GM12892 (cell line): ENCODE data around the gene ZDHHC14.
"Not testable (repeated sequence)": the region's sequence is repeated elsewhere in the genome, so short reads cannot be mapped to it uniquely, and the experiment has no call there.

Experiments used
- DNase-seq: peaks from one replicate; pipeline ENCODE4 v3.0.0; 2011; ENCODE audit not compliant: insufficient read length
- FAIRE-seq: peaks from 2 replicates; lab custom pipeline; 2011; peaks lifted over from hg19 to GRCh38; lab: Jason Lieb, UNC
- POLR2A ChIP-seq: IDR thresholded peaks from 2 replicates; pipeline ENCODE4 v1.6.1; 2011; ENCODE audit warnings: low read depth, low read length, control low read depth
- POLR2AphosphoS5 ChIP-seq: IDR thresholded peaks from 2 replicates; pipeline ENCODE4 v1.6.1; 2011; ENCODE audit warnings: low read depth, low read length, control low read depth
- TAF1 ChIP-seq: IDR thresholded peaks from 2 replicates; pipeline ENCODE4 v1.6.1; 2011; ENCODE audit warnings: low read depth, mild to moderate bottlenecking, control low read depth, low read length, borderline replicate concordance

Gene ZDHHC14

GRCh38 chr6:157383471-157383870, 2.5 kb downstream of the ZDHHC14 start:
- FAIRE-seq (no peak), DNase-seq (no peak)
- TF ChIP-seq TAF1, result no peak
- no peak for TF ChIP-seq POLR2A
- TF ChIP-seq POLR2AphosphoS5, result no peak

- DNase-seq, FAIRE-seq: not testable (repeated sequence)
These were observed 4.0 kb downstream of the ZDHHC14 start for GRCh38 chr6:157384962-157385361.

- FAIRE-seq, result no peak
- no peak for DNase-seq
- TF ChIP-seq TAF1 (no peak), POLR2AphosphoS5 (no peak), POLR2A (no peak)
These were observed 4.5 kb downstream of the ZDHHC14 start for GRCh38 chr6:157385482-157385881.

GRCh38 chr6:157386023-157386422, 5.0 kb downstream of the ZDHHC14 start:
- no peak for TF ChIP-seq POLR2AphosphoS5
- no peak for TF ChIP-seq POLR2A
- no peak for TF ChIP-seq TAF1
- DNase-seq (no peak), FAIRE-seq (no peak)

- DNase-seq (no peak), FAIRE-seq (no peak)
- no peak for TF ChIP-seq POLR2AphosphoS5
- TF ChIP-seq POLR2A, result no peak
- no peak for TF ChIP-seq TAF1
These were observed 5.5 kb downstream of the ZDHHC14 start for GRCh38 chr6:157386454-157386853.

- DNase-seq, result no peak
- FAIRE-seq, result no peak
- TF ChIP-seq POLR2A (no peak), POLR2AphosphoS5 (no peak), TAF1 (no peak)
These were observed 7.9 kb downstream of the ZDHHC14 start for GRCh38 chr6:157388924-157389323.

GRCh38 chr6:157390273-157391060, 9.5 kb downstream of the ZDHHC14 start:
- TF ChIP-seq POLR2AphosphoS5, result no peak
- TF ChIP-seq TAF1, result no peak
- TF ChIP-seq POLR2A, result no peak
- FAIRE-seq, result no peak
- no peak for DNase-seq

GRCh38 chr6:157392927-157393668, 12.1 kb downstream of the ZDHHC14 start:
- FAIRE-seq (no peak), DNase-seq (no peak)
- TF ChIP-seq POLR2AphosphoS5, result no peak
- TF ChIP-seq POLR2A, result no peak
- no peak for TF ChIP-seq TAF1

GRCh38 chr6:157393669-157394327, 12.8 kb downstream of the ZDHHC14 start:
- DNase-seq (no peak), FAIRE-seq (no peak)

GRCh38 chr6:157395199-157395598, 14.2 kb downstream of the ZDHHC14 start:
- DNase-seq, result not testable (repeated sequence)

More at GRCh38 chr6:157393669-157394327, 12.8 kb downstream of the ZDHHC14 start:
- no peak for TF ChIP-seq POLR2AphosphoS5
- no peak for TF ChIP-seq POLR2A
- no peak for TF ChIP-seq TAF1

GRCh38 chr6:157396026-157396425, 15.0 kb downstream of the ZDHHC14 start:
- no peak for DNase-seq
- no peak for FAIRE-seq
- TF ChIP-seq POLR2AphosphoS5, result no peak
- TF ChIP-seq TAF1, result no peak
- TF ChIP-seq POLR2A, result no peak

More at GRCh38 chr6:157395199-157395598, 14.2 kb downstream of the ZDHHC14 start:
- not testable (repeated sequence) for FAIRE-seq
